Prostate gland (tissue), 2 donors: ENCODE measurements around the gene CALCB. TPM values are rescaled to one million over a fixed set of nuclear protein-coding genes. Genes with fewer than 3 reads are reported as not detected.

Experiments
- DNase-seq: peaks from one replicate; pipeline ENCODE4 v3.0.0-alpha.2; 2019; ENCODE audit warnings: low spot score
- H3K27ac ChIP-seq, 2 donors: fragments of 200-600 bp; sonication (generic); 2 replicates each; pipeline ENCODE4 v1.5.1; 2017 to 2019
- H3K27me3 ChIP-seq: fragments of 200-600 bp; sonication (generic); replicated peaks from 2 replicates; pipeline ENCODE4 v1.5.1; 2019; ENCODE audit not compliant: insufficient read depth
- H3K36me3 ChIP-seq, 2 donors: fragments of 200-600 bp; sonication (generic); 1 replicate in 1 of 2; 2 replicates in 1 of 2; pipeline versions ENCODE4 v1.5.1 to v1.8.1; 2017 to 2019
- H3K4me1 ChIP-seq: fragments of 200-600 bp; sonication (generic); replicated peaks from 2 replicates; pipeline ENCODE4 v1.5.1; 2019
- H3K4me3 ChIP-seq, 2 donors: fragments of 200-600 bp; sonication (generic); 2 replicates each; pipeline ENCODE4 v1.5.1; 2017 to 2019
- H3K9me3 ChIP-seq: fragments of 200-600 bp; sonication (generic); 2 replicates; pipeline ENCODE4 v1.5.1; 2017
- CTCF ChIP-seq, 4 experiments: fragments of 200-600 bp in 2 of 4; fragments of 450-650 bp in 2 of 4; sonication (generic) in 2 of 4; IDR thresholded peaks; 1 replicate in 3 of 4; 2 replicates in 1 of 4; pipeline ENCODE4 v1.5.1; 2016 to 2019; ENCODE audit warnings: antibody characterized with exemption in 4 of 4, mild to moderate bottlenecking in 2 of 4, moderate library complexity in 2 of 4
- POLR2A ChIP-seq: fragments of 450-650 bp; IDR thresholded peaks from one replicate; pipeline ENCODE4 v1.6.1; 2016; ENCODE audit warnings: antibody characterized with exemption, mild to moderate bottlenecking
- POLR2AphosphoS5 ChIP-seq: sonication (generic); formaldehyde crosslinking; IDR thresholded peaks from one replicate; pipeline ENCODE4 v1.6.1; 2017; ENCODE audit warnings: antibody characterized with exemption
- WGBS: methylation state at CpG from one replicate; pipeline ENCODE4 v1.1.5; 2018; 5-methylcytosine and 5-hydroxymethylcytosine counted together
- intact Hi-C: fragments of 100-400 bp; cut with DNase I; formaldehyde crosslinking; loops from one replicate; pipeline ENCODE4 v1.14.2; 2022
- total RNA-seq, 2 donors: library from RNA; depleted of rRNA; stranded (reverse); fragments of >200 nt; gene quantifications; one replicate each; pipeline ENCODE4 v1.1.0, GENCODE V29; 2016

CALCB gene
- total RNA-seq, 2 donors from 2014 or later, result 0.18 to 2.4 TPM

- Histone ChIP-seq H3K9me3 (no peaks in the 10 kb centered on the region), H3K4me3 (peak overlapping the region in 1 of 2 donors; percentile 17), H3K4me1 (no peaks in the 10 kb centered on the region), H3K27me3 (no peaks in the 10 kb centered on the region), H3K36me3 (no peaks in the 10 kb centered on the region), H3K27ac (no peak overlapping the region)
- DNase-seq, result peak; percentile 77
- 5% methylated on average over 29 of the region's 33 CpGs for WGBS
- TF ChIP-seq POLR2AphosphoS5 (no peak), CTCF (IDR thresholded peaks at IDR 0.05) (peak; percentile 56 to 68 (median 65)), POLR2A (no peak)
- intact Hi-C loops, result loop anchor here (10.0 kb wide), 1 partner anchor 170 kb away; no protein-coding TSS in a partner anchor
These were observed 1.1 kb downstream of the CALCB start for GRCh38 chr11:15074206-15075161.

- intact Hi-C loops, result loop anchor here (10.0 kb wide), 1 partner anchor 170 kb away; no protein-coding TSS in a partner anchor
- WGBS, result 44% methylated on average over 4 of the region's 4 CpGs
- no peak overlapping the region for H3K4me3 ChIP-seq
These were observed 1.8 kb downstream of the CALCB start for GRCh38 chr11:15075162-15075526.

DNA sequence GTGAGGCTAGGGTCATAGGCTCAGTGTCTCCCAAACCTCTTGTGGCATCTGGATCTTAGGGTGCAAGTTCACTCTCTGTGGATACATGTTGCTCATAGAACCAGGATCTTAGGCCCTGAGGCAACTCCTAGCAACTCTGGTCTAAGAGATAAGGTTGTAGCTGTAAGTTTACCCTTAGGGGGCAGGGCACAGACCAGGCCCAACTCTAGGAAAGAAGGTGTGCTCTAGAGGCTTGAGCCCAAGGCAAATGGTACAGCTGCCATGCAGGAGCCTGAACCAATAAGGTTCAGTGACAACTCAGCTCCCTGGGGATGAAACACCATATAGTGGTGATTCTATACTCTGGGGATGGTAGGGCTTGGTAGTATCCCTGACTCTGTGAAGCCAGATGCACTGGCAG lies 17.8 kb downstream of the CALCB start:
- H3K4me3 ChIP-seq, result no peak overlapping the region
- intact Hi-C loops, result no loop called here
- no peaks in the 10 kb centered on the region for H3K9me3 ChIP-seq
- DNase-seq, result no peak
- TF ChIP-seq CTCF (IDR thresholded peaks at IDR 0.05), result no peak
- no peak for TF ChIP-seq POLR2AphosphoS5
- TF ChIP-seq POLR2A, result no peak
- H3K27ac ChIP-seq, result no peak overlapping the region
- no peaks in the 10 kb centered on the region for H3K4me1 ChIP-seq
- no peaks in the 10 kb centered on the region for H3K27me3 ChIP-seq
- no peaks in the 10 kb centered on the region for H3K36me3 ChIP-seq

More at GRCh38 chr11:15075162-15075526, 1.8 kb downstream of the CALCB start:
- DNase-seq, result no peak
- no peaks in the 10 kb centered on the region for H3K36me3 ChIP-seq
- no peaks in the 10 kb centered on the region for H3K4me1 ChIP-seq
- no peaks in the 10 kb centered on the region for H3K27me3 ChIP-seq
- no peak overlapping the region for H3K27ac ChIP-seq
- no peaks in the 10 kb centered on the region for H3K9me3 ChIP-seq
- TF ChIP-seq CTCF (IDR thresholded peaks at IDR 0.05) (peak in 1 of 4 experiments; percentile 5), POLR2AphosphoS5 (no peak), POLR2A (no peak)

DNA sequence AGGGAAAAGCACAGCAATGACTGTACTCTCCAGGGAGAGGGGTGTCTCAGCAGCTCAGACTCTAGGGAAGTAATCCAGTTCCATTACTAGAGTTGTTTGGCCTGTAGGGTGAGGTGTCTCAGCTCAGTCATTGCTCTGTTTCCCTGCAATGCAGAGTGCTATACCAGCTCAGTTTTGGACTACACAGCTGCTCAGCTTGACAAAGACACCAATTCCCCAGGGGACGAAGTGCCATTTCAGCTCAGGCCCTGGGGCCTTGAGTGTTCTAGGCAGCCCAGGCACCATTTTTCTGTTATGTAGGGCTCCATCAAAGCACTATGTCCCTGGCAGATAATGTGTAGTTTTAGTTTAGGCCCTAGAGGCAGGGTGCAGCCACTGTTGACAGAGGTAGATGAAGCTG lies 18.2 kb downstream of the CALCB start:
- intact Hi-C loops, result no loop called here
- Histone ChIP-seq H3K27ac (no peak overlapping the region), H3K4me1 (no peaks in the 10 kb centered on the region), H3K27me3 (no peaks in the 10 kb centered on the region), H3K9me3 (no peaks in the 10 kb centered on the region), H3K4me3 (no peak overlapping the region), H3K36me3 (no peaks in the 10 kb centered on the region)
- 100% methylated on average over 1 of the region's 1 CpG for WGBS
- no peak for TF ChIP-seq POLR2A
- TF ChIP-seq POLR2AphosphoS5, result no peak
- TF ChIP-seq CTCF (IDR thresholded peaks at IDR 0.05), result no peak
- DNase-seq, result no peak

DNA sequence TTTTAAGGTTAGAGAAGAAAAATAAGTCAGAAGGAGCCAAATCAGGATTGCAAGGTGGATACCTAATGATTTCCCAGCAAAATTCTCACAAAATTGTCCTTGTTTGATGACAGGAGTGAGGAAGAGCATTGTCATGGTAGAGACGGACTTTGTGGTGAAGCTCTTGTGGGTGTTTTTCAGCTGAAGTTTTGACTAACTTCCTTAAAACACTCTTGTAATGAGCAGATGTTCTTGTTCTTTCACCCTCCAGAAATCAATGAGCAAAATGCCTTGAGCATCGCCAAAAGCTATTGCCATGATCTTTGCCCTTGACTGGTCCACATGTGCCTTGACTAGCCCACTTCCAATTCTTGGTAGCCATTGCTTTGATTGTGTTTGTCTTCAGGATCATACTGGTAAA lies 20.0 kb downstream of the CALCB start:
- intact Hi-C loops, result no loop called here

More for the DNA sequence above, 20.0 kb downstream of the CALCB start:
- no peak for TF ChIP-seq CTCF (IDR thresholded peaks at IDR 0.05)
- TF ChIP-seq POLR2A, result no peak
- TF ChIP-seq POLR2AphosphoS5, result no peak
- no peaks in the 10 kb centered on the region for H3K4me1 ChIP-seq
- no peaks in the 10 kb centered on the region for H3K9me3 ChIP-seq
- no peak overlapping the region for H3K4me3 ChIP-seq
- no peaks in the 10 kb centered on the region for H3K27me3 ChIP-seq
- DNase-seq, result no peak
- no peaks in the 10 kb centered on the region for H3K36me3 ChIP-seq
- 92% methylated on average over 2 of the region's 2 CpGs for WGBS
- H3K27ac ChIP-seq, result no peak overlapping the region
